GM12874 (cell line): ENCODE results near the gene TTLL11.

Experiments used
- TF ChIP-seq, protein P1 (sequence below): IDR thresholded peaks from 2 replicates; pipeline ENCODE4 v1.5.1; 2011; ENCODE audit warnings: low read depth, mild to moderate bottlenecking, control low read depth, low read length, moderate library complexity; ENCODE audit not compliant: insufficient read depth

Gene TTLL11

DNA sequence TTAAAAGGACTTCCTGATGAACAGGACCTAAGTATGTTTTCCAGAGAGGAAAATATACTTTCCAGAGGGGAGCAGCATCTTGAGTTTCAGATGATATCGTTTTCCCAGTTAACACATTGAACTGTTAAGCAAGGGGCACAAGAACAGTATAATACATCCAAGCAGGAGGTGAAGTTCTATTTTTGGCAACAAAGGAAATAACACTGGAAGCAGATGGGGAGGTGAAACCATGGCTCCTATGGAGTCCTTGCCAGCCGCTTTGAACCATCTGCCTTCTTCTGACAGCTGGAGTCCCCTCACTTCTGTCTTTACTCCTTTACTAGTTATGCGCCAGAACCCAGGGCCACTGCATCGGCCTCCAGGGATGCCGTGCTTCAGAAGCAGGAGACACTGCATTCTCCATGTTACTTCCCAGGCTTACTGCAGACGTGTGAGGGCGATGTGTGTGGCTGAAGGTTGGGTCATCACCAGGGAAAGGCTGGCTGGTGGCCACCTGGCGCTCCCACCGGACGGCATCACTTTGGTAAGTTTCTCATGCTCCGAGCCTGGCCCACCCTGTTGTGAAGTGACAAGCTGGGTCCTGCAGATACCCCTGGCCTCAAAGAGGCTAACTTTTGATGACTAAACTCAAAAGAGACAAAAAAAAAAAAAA is 77.8 kb downstream of the TTLL11 start:
- TF ChIP-seq, protein P1, sequence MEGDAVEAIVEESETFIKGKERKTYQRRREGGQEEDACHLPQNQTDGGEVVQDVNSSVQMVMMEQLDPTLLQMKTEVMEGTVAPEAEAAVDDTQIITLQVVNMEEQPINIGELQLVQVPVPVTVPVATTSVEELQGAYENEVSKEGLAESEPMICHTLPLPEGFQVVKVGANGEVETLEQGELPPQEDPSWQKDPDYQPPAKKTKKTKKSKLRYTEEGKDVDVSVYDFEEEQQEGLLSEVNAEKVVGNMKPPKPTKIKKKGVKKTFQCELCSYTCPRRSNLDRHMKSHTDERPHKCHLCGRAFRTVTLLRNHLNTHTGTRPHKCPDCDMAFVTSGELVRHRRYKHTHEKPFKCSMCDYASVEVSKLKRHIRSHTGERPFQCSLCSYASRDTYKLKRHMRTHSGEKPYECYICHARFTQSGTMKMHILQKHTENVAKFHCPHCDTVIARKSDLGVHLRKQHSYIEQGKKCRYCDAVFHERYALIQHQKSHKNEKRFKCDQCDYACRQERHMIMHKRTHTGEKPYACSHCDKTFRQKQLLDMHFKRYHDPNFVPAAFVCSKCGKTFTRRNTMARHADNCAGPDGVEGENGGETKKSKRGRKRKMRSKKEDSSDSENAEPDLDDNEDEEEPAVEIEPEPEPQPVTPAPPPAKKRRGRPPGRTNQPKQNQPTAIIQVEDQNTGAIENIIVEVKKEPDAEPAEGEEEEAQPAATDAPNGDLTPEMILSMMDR = no peak

DNA sequence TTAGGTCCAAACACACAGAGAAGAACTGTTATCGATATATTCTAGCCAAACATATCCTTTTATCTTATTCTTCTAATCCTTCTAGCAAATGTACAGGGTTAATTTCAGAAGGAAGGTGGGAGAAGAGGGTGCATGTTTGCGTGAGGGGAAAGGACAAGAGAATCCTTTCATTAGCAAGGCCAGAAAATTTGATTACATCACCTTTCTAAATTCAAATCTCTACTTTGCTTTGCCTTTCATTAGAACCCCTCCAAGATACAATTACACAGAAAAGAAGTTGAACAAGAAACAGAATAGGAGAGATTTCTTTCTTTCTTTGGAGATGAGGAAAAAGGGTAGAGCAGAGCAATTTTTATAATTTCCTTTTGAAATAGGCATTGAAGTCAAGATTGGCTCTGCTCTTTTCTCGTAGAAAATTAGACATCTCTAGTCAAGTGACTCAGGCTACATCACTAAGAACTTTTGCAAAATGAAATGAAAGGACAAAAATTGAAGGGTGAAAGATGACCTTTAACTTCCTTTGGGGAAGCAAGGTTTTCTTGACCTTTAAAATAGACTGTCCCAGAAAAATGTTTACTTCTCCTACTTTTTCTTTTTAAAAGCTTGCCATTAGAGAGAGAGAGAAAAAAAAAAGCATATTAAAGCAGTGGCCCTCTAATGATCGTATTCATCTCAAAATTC is 81.2 kb downstream of the TTLL11 start:
- TF ChIP-seq, protein P1 = no peak

DNA sequence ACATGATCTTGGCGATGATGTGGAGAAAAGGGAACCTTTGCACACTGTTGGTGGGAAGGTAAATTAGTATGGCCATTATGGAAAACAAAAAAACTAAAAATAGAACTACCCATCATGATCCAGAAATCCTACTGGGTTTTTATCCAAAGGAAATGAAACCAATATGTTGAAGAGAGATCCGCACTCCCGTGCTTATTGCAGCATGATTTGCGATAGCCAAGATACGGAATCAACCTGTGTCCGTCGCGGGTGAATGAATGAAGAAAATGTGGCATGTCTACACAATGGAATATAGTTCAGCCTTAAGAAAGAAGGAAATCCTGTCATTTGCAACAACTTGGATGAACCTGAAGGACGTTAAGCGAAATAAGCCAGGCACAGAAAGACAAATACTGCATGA is 84.5 kb downstream of the TTLL11 start:
- TF ChIP-seq, protein P1 = no peak

DNA sequence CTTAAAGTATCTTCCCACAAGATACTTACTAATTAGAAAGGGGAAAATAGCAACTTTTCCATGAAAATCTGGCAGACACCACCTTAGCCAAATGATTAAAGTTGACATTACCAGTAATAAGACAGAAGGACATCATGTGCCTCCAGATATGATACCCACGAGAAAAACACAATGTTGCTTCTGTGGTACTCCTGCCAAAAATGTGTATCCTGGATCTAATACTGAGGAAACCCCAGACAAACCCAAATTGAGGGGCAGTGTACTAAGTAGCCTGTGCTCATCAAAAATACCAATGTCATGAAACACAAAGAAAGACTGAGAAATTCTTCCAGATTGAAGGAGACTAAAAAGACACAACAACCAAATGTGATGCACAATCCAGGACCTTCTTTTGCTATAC is 85.3 kb downstream of the TTLL11 start:
- TF ChIP-seq, protein P1 = no peak

DNA sequence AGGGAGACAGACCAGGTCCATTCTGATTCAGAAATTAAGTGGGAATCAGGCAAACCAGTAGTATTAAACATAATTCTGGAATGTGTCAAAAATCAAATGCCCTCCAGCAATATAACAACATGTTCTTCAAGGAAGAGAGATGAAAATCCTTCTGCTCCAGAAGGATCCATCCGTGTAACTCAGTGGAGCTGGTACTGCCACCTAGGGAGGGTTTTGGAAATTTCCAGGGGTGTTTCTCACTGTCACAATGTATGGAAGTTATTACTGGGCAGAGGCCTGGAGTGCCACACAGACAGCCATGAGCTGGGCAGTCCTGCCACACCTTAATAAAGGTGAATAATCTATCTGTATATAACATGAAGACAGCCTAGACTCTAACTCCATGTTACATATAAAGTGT is 87.5 kb downstream of the TTLL11 start:
- TF ChIP-seq, protein P1 = no peak

DNA sequence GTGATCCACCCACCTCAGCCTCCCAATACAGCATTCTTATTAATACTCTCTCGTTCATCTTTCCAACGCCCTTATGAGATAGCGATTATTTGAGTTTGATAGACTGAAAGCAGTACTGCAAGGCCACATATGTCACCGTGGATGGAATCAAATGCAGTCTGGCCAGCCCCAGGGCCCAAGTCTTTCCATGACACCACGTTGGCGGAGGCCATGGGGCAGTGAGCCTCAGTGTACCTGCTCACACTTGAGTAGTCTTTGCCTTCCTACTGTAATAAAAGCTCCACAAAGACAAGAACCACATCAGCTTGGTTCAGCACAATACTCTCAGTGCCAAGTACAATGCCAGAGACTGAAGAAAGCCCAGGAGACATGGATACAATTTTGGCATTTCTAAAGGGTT is 88.5 kb downstream of the TTLL11 start:
- TF ChIP-seq, protein P1 = no peak

GRCh38 chr9:122001491-122002201 is 91.5 kb downstream of the TTLL11 start:
- TF ChIP-seq, protein P1 = no peak
